Activated CD8-positive, alpha-beta memory T cell treated with anti-CD3 and anti-CD28 coated beads, Interleukin-2, amount 50 U/mL, for 1 hour (primary cell): ENCODE data around the gene PTCH2.

Experiments
- DNase-seq: peaks from one replicate; pipeline ENCODE4 v3.0.0-alpha.2; 2020; ENCODE audit errors: extremely low read depth

The PTCH2 gene

GRCh38 chr1:44777969-44778635 is 65.0 kb downstream of the PTCH2 start:
- no peak for DNase-seq

- no peak for DNase-seq
Observed at GRCh38 chr1:44777547-44777946, 65.5 kb downstream of the PTCH2 start.

- no peak for DNase-seq
Observed at GRCh38 chr1:44776730-44777068, 66.4 kb downstream of the PTCH2 start.

GRCh38 chr1:44775930-44776729 is 66.9 kb downstream of the PTCH2 start:
- DNase-seq = no peak

- DNase-seq = peak; percentile 68
Observed at GRCh38 chr1:44775078-44775929, 67.7 kb downstream of the PTCH2 start, which contains the start of gene RPS8. Gene RPS8 (plus strand): TSS chr1:44775540. CDS start chr1:44775597, 57 bp downstream.
